Cardiac muscle cell (in vitro differentiated cells and primary cell): ENCODE measurements around the gene PLEKHM2. TPM values are rescaled to one million over a fixed set of nuclear protein-coding genes. Genes with fewer than 3 reads are reported as not detected.

Source experiments
- DNase-seq, 2 donors: peaks; one replicate each; pipeline versions ENCODE4 v3.0.0 to v3.0.0-alpha.2; 2010 to 2017; ENCODE audit warnings: low read depth in 1 of 2, low spot score in 1 of 2
- H3K27ac ChIP-seq: fragments of 200-600 bp; sonication (generic); 2 replicates; pipeline ENCODE4 v1.5.1; 2016
- H3K27me3 ChIP-seq: fragments of 200-600 bp; sonication (generic); 2 replicates; pipeline ENCODE4 v1.6.0; 2016; ENCODE audit warnings: control low read depth
- H3K36me3 ChIP-seq: fragments of 200-600 bp; sonication (generic); 2 replicates; pipeline ENCODE4 v1.5.1; 2016; ENCODE audit warnings: control low read depth
- H3K4me1 ChIP-seq: fragments of 200-600 bp; sonication (generic); 2 replicates; pipeline ENCODE4 v1.8.1; 2017; ENCODE audit warnings: low read depth, mild to moderate bottlenecking, mixed run types
- H3K4me3 ChIP-seq: fragments of 200-600 bp; sonication (generic); 2 replicates; pipeline ENCODE4 v1.5.1; 2016; ENCODE audit warnings: mild to moderate bottlenecking
- H3K9me3 ChIP-seq: fragments of 200-600 bp; sonication (generic); 2 replicates; pipeline ENCODE4 v1.5.1; 2017; ENCODE audit warnings: low read depth, mild to moderate bottlenecking, control low read depth
- polyA plus RNA-seq: library from polyadenylated mRNA; unstranded; fragments of >200 nt; fragmentation: Nextera tagmentation; extraction: Ambion mirVana; gene quantifications from 2 replicates; pipeline ENCODE4 v1.2.1, GENCODE V29; 2016
- total RNA-seq: library from RNA; depleted of rRNA; stranded (reverse); fragments of >200 nt; gene quantifications from 2 replicates; pipeline ENCODE4 v1.2.3, GENCODE V29; 2016
- TF ChIP-seq, protein P1 (sequence below): IDR thresholded peaks from 2 replicates; pipeline ENCODE4 v1.5.1; 2012; ENCODE audit warnings: low read depth, mild to moderate bottlenecking, low read length

PLEKHM2 gene
- total and polyA plus RNA-seq, 2 experiments from 2014 or later, result 56.8 to 99.8 TPM

DNA sequence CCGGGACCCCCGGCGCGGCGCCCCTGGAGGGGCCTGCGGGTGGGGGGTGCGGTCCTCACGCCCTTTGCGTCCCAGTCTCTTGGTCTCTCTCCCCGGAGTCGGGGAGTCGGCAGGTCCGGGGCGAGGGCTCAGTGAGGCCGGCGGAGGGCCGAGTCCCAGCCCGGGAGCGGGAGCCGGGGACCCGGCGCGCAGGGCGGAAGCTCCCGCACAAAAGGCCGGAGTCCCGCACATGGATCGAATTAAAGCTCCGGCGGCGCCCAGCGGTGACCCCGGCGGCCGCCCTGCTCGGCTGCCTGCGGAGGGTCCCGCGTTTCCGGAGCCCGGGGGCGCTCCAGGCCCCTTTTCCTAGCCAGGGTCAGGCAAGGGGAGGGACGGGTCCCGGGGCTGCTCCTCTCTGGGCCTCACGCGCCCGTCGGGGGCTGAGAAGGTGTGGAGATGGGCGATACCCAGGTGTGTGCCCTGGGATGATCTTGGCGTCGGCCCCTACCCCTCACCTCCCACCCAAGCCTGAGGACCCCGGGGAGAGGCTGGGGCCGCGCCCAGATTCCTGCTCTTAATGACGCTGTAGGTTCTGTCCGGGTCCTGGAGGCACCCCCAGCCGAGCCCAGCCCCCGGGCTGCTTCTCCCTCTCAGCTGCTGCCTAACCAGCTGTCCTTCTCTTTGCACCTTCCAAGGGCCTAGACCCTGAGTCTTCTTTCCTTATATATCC, 75.0 kb downstream of the PLEKHM2 start:
- peak; percentile 40 to 41 for DNase-seq
- Histone ChIP-seq H3K4me3 (peak overlapping the region; percentile 87), H3K9me3 (no peaks in the 10 kb centered on the region), H3K4me1 (peaks cover 32% of the 10 kb centered on the region), H3K36me3 (no peaks in the 10 kb centered on the region), H3K27me3 (no peaks in the 10 kb centered on the region), H3K27ac (peak overlapping the region; percentile 87)
- TF ChIP-seq, protein P1, sequence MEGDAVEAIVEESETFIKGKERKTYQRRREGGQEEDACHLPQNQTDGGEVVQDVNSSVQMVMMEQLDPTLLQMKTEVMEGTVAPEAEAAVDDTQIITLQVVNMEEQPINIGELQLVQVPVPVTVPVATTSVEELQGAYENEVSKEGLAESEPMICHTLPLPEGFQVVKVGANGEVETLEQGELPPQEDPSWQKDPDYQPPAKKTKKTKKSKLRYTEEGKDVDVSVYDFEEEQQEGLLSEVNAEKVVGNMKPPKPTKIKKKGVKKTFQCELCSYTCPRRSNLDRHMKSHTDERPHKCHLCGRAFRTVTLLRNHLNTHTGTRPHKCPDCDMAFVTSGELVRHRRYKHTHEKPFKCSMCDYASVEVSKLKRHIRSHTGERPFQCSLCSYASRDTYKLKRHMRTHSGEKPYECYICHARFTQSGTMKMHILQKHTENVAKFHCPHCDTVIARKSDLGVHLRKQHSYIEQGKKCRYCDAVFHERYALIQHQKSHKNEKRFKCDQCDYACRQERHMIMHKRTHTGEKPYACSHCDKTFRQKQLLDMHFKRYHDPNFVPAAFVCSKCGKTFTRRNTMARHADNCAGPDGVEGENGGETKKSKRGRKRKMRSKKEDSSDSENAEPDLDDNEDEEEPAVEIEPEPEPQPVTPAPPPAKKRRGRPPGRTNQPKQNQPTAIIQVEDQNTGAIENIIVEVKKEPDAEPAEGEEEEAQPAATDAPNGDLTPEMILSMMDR, result no peak

DNA sequence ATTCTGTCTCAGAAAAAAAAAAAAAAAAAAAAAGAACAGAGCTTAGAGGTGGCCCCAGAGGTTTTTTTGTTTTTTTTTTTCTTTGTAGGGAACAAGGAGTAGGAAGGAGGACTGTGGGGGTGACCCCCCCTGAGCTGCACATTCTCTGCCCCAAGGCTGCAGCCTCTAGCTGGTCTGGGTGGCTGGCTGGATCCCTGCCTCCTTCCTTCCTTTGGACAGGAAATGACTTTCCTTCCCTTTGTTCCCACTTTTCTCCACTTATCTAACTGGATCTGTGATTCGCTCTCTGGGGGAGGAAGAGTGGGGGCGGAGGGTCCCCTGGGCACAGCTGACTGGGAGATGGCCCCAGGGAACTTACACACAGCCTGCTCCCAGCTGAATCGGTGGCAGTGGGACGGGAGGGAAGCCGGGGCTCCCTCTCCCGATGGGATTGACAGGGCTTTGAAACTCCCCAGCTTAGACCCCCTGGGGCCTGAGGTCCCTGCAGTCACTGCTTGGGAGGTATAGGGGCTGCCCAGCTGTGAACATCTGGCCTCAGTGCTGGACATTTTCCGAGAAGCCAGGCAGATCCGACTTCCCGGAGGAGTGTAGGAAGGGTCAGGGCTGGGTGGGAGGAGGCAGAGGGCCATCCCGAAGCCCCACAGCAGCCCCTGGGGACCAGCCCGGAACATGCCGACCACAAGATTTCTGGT, 76.5 kb downstream of the PLEKHM2 start:
- H3K36me3 ChIP-seq, result peaks cover 14% of the 10 kb centered on the region
- peak overlapping the region; percentile 0 for H3K4me3 ChIP-seq
- TF ChIP-seq, protein P1, result no peak
- no peaks in the 10 kb centered on the region for H3K27me3 ChIP-seq
- H3K9me3 ChIP-seq, result no peaks in the 10 kb centered on the region
- peaks cover 32% of the 10 kb centered on the region for H3K4me1 ChIP-seq
- DNase-seq, result peak in 1 of 2 donors; percentile 95
- peak overlapping the region; percentile 64 for H3K27ac ChIP-seq

DNA sequence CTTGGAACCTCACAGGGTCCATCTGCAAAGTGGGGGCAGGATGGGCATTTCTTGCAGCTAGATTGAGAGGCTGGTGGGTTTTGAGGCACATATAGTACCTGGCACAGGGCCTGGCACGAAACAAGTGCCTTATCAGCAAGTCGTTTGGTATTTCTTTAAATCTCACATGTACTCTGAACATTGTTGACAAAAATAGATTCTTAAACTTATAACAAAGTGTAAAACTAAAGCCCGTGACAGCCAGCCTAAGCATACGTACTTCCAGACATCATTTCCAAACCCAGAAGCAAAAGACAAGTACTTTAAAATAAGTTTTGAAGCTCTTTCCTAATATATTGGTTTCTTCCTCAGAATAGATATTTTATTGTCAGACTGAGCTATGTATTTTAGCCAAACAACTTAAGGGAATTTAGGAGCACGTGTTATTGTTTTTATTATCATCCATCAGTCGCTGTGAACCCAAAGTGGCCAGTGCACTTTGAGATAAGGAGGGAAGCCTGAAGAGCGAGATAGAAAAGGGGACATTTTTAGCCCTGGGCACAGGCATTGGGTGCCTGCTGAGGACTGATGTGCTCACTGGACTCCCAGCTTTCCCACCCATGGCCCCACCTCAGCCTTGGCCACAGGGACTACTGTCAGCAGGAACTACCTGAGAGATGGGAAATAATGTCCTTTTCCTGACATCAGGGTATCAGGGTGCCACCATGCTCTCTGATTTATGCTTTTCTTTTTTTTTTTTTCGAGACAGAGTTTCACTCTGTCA, 77.4 kb downstream of the PLEKHM2 start:
- peak in 1 of 2 donors; percentile 59 for DNase-seq
- Histone ChIP-seq H3K4me1 (peaks cover 32% of the 10 kb centered on the region), H3K9me3 (no peaks in the 10 kb centered on the region), H3K27ac (peak overlapping the region; percentile 64), H3K4me3 (no peak overlapping the region), H3K27me3 (no peaks in the 10 kb centered on the region), H3K36me3 (peaks cover 18% of the 10 kb centered on the region)
- TF ChIP-seq, protein P1, result no peak

DNA sequence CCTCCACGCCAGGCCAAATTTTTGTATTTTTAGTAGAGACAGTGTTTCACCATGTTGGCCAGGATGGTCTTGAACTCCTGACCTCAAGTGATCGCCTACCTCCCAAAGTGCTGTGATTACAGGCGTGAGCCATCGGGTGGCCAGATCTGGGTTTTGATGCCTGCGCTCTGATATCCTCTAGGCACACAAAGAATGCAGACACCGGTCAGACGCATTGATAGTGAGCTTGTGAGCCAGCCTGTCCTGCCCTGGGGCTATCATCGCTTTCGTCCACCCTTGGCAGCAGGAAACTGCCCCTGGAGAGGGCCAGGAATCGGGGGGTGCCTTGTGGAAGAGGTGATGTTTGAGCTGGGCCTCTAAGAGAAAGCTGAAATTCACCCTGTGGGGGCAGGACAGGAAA, 78.4 kb downstream of the PLEKHM2 start:
- Histone ChIP-seq H3K4me1 (peaks cover 32% of the 10 kb centered on the region), H3K36me3 (peaks cover 20% of the 10 kb centered on the region), H3K27me3 (no peaks in the 10 kb centered on the region), H3K9me3 (no peaks in the 10 kb centered on the region), H3K4me3 (no peak overlapping the region), H3K27ac (peak overlapping the region; percentile 64)
- TF ChIP-seq, protein P1, result no peak
- DNase-seq, result no peak

DNA sequence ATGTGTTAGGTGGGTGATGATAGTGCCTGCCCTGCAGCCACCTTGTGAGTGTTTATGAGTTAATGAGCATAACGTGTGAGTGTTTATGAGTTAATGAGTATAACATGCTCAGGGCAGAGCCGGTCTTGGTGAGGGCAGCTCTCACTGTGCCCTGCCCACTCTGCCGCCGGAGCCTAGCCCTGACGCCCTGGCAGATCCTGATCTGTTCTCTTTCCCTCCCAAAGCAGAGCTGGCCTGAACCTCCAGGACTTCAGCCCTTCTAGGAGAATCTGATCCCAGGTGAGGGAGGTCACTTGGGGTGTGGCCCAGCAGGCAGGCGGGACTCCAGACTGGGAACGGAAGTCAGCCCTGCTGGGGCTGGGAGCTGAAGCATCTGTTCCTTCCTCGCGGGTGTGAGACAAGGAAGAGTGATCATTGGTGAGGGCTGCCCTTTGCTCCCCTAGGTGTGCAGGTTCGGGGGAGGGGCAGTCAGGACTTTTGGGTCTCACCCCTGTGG, 80.2 kb downstream of the PLEKHM2 start:
- no peak for DNase-seq
- Histone ChIP-seq H3K4me1 (peaks cover 32% of the 10 kb centered on the region), H3K27me3 (no peaks in the 10 kb centered on the region), H3K36me3 (peaks cover 25% of the 10 kb centered on the region), H3K4me3 (no peak overlapping the region), H3K9me3 (no peaks in the 10 kb centered on the region), H3K27ac (no peak overlapping the region)
- TF ChIP-seq, protein P1, result no peak
